GM12873 (cell line): ENCODE data around the gene TGIF2.

Experiments
- TF ChIP-seq, protein P1 (sequence below): IDR thresholded peaks from 2 replicates; pipeline ENCODE4 v1.5.1; 2012; ENCODE audit warnings: low read depth, mild to moderate bottlenecking, moderate library complexity, low read length, control low read depth; ENCODE audit not compliant: insufficient read depth; ENCODE audit errors: missing control alignments

The TGIF2 gene

DNA sequence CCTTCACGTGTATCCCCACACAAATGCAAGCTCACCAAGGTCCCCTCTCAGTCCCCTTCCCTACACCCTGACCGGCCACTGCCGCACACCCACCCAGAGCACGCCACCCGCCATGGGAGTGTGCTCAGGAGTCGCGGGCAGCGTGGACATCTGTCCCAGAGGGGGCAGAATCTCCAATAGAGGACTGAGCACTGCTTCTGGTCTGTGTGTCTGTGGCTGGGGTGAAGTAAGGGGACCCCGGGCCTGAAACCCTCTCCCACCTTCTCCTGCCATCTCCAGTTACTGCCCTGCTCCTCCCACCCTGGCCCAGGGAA, 23.8 kb upstream of the TGIF2 start:
- TF ChIP-seq, protein P1, sequence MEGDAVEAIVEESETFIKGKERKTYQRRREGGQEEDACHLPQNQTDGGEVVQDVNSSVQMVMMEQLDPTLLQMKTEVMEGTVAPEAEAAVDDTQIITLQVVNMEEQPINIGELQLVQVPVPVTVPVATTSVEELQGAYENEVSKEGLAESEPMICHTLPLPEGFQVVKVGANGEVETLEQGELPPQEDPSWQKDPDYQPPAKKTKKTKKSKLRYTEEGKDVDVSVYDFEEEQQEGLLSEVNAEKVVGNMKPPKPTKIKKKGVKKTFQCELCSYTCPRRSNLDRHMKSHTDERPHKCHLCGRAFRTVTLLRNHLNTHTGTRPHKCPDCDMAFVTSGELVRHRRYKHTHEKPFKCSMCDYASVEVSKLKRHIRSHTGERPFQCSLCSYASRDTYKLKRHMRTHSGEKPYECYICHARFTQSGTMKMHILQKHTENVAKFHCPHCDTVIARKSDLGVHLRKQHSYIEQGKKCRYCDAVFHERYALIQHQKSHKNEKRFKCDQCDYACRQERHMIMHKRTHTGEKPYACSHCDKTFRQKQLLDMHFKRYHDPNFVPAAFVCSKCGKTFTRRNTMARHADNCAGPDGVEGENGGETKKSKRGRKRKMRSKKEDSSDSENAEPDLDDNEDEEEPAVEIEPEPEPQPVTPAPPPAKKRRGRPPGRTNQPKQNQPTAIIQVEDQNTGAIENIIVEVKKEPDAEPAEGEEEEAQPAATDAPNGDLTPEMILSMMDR: no peak

DNA sequence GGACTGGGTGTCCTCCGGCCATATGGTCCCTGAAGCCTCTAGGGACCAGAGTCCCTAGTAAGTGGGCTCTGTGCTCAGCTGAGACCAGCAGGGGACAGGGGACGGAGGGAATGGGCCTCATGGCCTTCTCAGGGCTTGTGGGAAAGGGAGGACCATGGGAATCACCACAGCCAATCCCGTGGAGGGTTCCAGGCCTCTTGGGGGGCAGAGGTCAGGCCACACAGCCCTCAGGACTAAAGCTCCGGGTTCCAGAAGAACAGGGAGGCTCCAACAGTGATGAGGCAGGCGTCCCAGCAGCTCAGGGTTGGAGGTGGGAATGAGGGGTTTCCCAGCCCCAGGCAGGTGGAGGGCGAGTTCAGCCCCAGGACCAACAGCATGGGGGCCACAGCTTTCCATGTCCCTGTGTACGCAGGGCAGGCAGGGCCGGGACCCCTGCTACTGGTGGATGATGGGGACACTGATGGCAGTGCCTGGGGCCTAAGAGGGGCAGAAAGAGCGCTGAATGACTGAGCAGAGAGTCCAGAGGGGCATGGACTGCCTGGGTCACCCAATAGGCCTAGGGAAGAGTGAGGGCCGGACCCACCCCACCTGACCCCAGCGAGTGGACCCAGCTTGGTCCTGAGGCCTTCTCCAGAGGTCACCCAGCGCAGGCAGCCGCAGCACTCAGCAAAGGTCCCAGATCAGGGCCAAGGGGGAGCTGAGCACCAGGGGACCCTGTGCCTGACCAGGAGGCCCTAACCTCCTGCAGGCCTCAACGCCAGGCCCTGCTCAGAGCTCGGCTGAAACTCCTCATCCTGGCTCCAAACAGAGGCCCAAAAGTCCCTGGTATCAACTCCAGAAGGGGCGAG, 23.2 kb upstream of the TGIF2 start:
- TF ChIP-seq, protein P1: no peak

DNA sequence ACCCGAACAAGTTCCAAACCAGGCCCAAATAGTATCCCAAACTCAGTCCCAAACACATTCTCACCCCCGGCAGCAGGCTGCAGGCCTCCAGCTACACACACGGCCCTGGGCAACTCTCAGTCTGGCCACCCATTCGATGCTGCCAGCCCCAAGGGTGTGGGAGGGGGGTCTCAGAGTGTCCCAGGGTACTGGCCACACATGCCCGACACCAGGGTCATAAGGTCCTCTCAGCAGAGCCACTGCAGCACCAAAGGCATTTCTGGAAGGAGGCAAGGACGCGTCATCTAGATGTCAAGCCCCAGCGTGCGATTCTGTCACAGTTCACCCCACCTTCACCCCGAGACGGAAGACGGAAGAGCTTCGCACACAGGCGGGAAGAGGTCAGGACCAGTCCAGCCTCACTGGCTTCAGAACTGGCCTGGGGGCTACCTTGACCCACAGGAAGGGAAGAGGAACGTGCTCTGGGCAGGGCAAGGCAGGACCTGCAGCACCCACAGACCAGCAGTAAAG, 22.6 kb upstream of the TGIF2 start:
- TF ChIP-seq, protein P1: no peak

DNA sequence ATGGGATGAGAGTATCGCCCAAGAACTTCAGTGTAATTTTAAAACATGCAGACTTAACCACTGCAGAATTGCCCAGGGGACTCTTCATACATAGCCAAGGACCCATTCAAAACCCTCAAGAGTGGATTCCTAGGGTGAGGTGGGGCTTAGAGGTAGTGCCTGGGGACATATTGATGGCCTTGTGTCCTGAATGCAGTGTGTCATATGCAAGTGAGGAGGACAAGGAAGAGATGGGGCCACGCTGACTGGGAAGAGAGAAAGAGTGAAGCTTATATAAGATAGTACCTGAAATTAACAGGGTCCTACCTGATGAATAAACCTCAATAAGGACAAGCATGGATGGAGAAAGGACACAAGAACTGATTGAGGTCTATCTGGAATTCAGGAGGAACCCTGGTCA, 18.1 kb upstream of the TGIF2 start:
- TF ChIP-seq, protein P1: no peak

DNA sequence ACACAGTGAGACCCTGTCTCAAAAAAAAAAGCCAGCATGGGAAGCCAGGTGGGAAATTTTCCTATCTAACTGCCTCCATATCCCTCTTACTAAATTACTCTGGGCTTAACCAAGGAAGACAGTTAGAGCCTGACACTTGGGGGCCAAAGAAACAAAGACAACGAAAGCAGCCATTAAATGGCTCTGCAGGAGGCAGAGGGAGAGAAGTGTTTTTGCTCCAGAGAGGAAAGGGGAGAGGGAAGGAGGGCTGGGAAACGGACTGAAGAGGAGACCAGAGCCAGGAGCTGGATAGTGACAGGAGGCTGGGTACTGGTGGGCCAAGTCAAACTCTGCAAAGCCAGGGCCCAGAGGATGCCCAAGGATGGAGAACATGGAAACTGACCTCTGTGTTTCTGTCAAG, 10.7 kb upstream of the TGIF2 start:
- TF ChIP-seq, protein P1: no peak

DNA sequence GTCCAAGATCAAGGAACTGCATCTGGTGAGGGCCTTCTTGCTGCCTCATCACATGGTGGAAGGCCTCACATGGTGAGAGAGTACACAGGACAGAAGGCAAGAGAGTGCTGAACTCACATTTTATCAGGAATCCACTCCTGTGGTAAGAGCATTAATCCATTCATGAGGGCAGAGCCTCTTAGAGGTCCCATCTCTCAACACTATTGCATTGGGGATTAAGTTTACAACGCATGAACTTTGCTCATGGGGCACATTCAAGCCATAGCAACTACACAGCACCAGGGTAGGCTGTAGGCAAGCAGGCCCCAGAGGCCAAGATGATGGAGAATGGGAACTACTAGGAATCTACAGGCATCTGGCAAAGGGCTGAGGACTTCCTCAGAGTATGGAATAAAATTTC, 10.0 kb upstream of the TGIF2 start:
- TF ChIP-seq, protein P1: no peak

DNA sequence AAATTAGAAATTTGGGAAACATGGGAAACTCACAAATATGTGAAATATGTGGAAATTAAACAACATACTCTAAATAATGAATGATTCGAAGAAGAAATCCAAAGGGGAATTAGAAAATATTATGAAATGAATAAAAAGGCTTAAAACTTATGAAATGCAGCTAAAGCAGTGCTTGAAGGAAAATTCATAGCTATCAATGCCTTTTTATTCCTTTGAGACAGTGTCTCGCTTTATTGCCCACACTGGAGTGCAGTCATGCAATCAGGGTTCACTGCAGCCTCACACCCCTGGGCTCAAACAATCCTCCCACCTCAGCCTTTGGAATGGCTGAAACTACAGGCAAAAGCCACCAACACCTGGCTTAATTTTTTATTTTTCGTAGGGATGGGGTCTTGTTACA, 7.9 kb upstream of the TGIF2 start:
- TF ChIP-seq, protein P1: no peak
